ENCODE measurements around the gene DMAC2. TPM values are rescaled to one million over a fixed set of nuclear protein-coding genes. Genes with fewer than 3 reads are reported as not detected.
"Not testable (repeated sequence)": the region's sequence is repeated elsewhere in the genome, so short reads cannot be mapped to it uniquely, and the experiment has no call there.

The DMAC2 gene
- total RNA-seq, 1 donor from 2014 or later, result 60.3 TPM

DNA sequence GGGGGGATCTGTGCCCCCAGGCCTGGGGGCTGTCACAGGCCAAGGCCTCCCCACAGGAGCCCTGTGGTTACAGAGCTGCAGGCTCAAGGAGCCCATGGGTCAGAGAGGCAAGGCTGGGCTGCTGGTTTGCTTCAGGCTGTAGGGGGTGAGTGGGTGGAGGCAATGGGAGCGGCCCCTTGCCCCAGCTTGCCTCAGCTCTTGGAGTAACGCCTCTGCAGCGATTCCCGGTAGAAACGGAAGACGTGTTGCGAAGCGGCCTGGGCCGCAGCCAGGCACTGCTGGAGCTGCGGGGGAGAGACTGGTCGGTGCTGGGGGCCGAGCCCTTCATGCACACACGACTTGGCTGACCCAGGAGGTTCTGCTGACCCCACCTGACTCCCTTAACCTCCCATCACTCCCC, 53.3 kb downstream of the DMAC2 start:
- H3K27ac Mint-ChIP-seq (ENCODE audit: unreplicated experiment), result no peak overlapping the region
- Histone ChIP-seq H3K4me2 (ENCODE audit: low read length) (no peak overlapping the region), H3K9me3 (ENCODE audit: insufficient read depth, low read depth, low read length) (no peaks in the 10 kb centered on the region), H3K36me3 (ENCODE audit: insufficient read depth, low read length) (peaks cover 8% of the 10 kb centered on the region), H3K9ac (ENCODE audit: low read length) (no peak overlapping the region), H3K4me3 (ENCODE audit: insufficient read depth, low read depth, low read length) (no peak overlapping the region), H3K4me1 (ENCODE audit: insufficient read depth, low read length) (no peaks in the 10 kb centered on the region), H2AFZ (ENCODE audit: low read depth, low read length) (no peak overlapping the region), H4K20me1 (ENCODE audit: insufficient read depth, low read length) (no peaks in the 10 kb centered on the region), H3K79me2 (ENCODE audit: insufficient read depth, low read length) (no peaks in the 10 kb centered on the region), H3K27ac (ENCODE audit: low read depth, low read length) (no peak overlapping the region), H3K27me3 (ENCODE audit: insufficient read depth, low read length) (no peaks in the 10 kb centered on the region)
- H3K4me1 Mint-ChIP-seq (ENCODE audit: low read depth, unreplicated experiment), result no peaks in the 10 kb centered on the region
- peaks cover 14% of the 10 kb centered on the region for H3K36me3 Mint-ChIP-seq (ENCODE audit: low read depth, unreplicated experiment)
- DNase-seq (ENCODE audit: low read depth) (no peak), FAIRE-seq (no peak)
- H3K27me3 Mint-ChIP-seq (ENCODE audit: low read depth, unreplicated experiment), result no peaks in the 10 kb centered on the region
- H3K9me3 Mint-ChIP-seq (ENCODE audit: unreplicated experiment), result no peaks in the 10 kb centered on the region
- H3K4me3 Mint-ChIP-seq (ENCODE audit: unreplicated experiment), result no peak overlapping the region
- no peak for TF ChIP-seq EZH2 (IDR thresholded peaks at IDR 0.05; ENCODE audit: insufficient read depth, low read length)
- TF ChIP-seq, protein P1, sequence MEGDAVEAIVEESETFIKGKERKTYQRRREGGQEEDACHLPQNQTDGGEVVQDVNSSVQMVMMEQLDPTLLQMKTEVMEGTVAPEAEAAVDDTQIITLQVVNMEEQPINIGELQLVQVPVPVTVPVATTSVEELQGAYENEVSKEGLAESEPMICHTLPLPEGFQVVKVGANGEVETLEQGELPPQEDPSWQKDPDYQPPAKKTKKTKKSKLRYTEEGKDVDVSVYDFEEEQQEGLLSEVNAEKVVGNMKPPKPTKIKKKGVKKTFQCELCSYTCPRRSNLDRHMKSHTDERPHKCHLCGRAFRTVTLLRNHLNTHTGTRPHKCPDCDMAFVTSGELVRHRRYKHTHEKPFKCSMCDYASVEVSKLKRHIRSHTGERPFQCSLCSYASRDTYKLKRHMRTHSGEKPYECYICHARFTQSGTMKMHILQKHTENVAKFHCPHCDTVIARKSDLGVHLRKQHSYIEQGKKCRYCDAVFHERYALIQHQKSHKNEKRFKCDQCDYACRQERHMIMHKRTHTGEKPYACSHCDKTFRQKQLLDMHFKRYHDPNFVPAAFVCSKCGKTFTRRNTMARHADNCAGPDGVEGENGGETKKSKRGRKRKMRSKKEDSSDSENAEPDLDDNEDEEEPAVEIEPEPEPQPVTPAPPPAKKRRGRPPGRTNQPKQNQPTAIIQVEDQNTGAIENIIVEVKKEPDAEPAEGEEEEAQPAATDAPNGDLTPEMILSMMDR (IDR thresholded peaks at IDR 0.05; ENCODE audit: insufficient read depth, low read depth, low read length), result no peak

DNA sequence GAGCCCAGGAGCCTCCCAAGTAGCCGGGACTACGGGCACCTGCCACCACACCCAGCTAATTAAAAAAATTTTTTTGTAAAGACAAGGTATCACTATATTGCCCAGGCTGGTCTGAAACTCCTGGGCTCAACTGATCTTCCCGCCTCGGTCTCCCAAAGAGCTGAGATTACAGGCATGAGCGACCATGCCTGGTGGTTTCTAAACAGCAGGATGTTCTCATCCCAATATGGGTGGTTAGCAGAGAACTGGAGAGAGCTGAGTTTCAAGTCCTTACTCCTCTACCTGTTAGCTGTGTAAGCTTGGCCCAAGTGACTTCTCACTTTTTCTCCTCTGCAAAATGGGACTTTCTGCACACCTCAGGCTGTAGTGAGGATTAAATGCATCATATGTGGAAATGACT, 55.4 kb downstream of the DMAC2 start:
- H3K27me3 ChIP-seq (ENCODE audit: insufficient read depth, low read length), result no peaks in the 10 kb centered on the region
- TF ChIP-seq EZH2 (IDR thresholded peaks at IDR 0.05; ENCODE audit: insufficient read depth, low read length), result no peak
- TF ChIP-seq, protein P1 (IDR thresholded peaks at IDR 0.05; ENCODE audit: insufficient read depth, low read depth, low read length), result no peak
- no peaks in the 10 kb centered on the region for H4K20me1 ChIP-seq (ENCODE audit: insufficient read depth, low read length)
- Mint-ChIP-seq H3K27me3 (ENCODE audit: low read depth, unreplicated experiment) (no peaks in the 10 kb centered on the region), H3K4me1 (ENCODE audit: low read depth, unreplicated experiment) (no peaks in the 10 kb centered on the region), H3K4me3 (ENCODE audit: unreplicated experiment) (no peak overlapping the region), H3K36me3 (ENCODE audit: low read depth, unreplicated experiment) (peaks cover 8% of the 10 kb centered on the region), H3K9me3 (ENCODE audit: unreplicated experiment) (no peaks in the 10 kb centered on the region), H3K27ac (ENCODE audit: unreplicated experiment) (no peak overlapping the region)
- H3K27ac ChIP-seq (ENCODE audit: low read depth, low read length), result no peak overlapping the region
- no peak overlapping the region for H3K4me3 ChIP-seq (ENCODE audit: insufficient read depth, low read depth, low read length)
- H3K4me1 ChIP-seq (ENCODE audit: insufficient read depth, low read length), result no peaks in the 10 kb centered on the region
- no peak overlapping the region for H2AFZ ChIP-seq (ENCODE audit: low read depth, low read length)
- no peak overlapping the region for H3K9ac ChIP-seq (ENCODE audit: low read length)
- no peak for DNase-seq (ENCODE audit: low read depth)
- no peak overlapping the region for H3K4me2 ChIP-seq (ENCODE audit: low read length)
- peaks cover 3% of the 10 kb centered on the region for H3K36me3 ChIP-seq (ENCODE audit: insufficient read depth, low read length)
- FAIRE-seq, result no peak
- no peaks in the 10 kb centered on the region for H3K9me3 ChIP-seq (ENCODE audit: insufficient read depth, low read depth, low read length)
- no peaks in the 10 kb centered on the region for H3K79me2 ChIP-seq (ENCODE audit: insufficient read depth, low read length)

DNA sequence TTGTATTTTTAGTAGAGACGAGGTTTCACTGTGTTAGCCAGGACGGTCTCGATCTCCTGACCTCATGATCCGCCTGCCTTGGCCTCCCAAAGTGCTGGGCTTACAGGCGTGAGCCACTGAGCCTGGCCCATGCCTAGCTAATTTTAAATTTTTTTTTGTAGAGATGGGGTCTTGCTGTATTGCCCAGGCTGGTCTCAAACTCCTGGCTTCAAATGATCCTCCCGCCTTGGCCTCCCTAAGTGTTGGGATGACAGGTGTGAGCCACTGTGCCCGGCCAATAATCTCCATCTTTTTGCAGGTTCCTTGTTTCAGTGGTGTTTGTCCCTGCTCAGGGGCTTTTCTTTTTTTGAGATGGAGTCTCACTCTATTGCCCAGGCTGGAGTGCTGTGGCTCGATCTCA, 58.2 kb downstream of the DMAC2 start:
- H3K4me3 ChIP-seq (ENCODE audit: insufficient read depth, low read depth, low read length); H3K4me2 ChIP-seq (ENCODE audit: low read length); H3K27me3 ChIP-seq (ENCODE audit: insufficient read depth, low read length); H4K20me1 ChIP-seq (ENCODE audit: insufficient read depth, low read length); H3K4me1 Mint-ChIP-seq (ENCODE audit: low read depth, unreplicated experiment); H3K4me1 ChIP-seq (ENCODE audit: insufficient read depth, low read length); H3K9me3 Mint-ChIP-seq (ENCODE audit: unreplicated experiment); H3K27ac Mint-ChIP-seq (ENCODE audit: unreplicated experiment); H3K36me3 ChIP-seq (ENCODE audit: insufficient read depth, low read length); H3K27me3 Mint-ChIP-seq (ENCODE audit: low read depth, unreplicated experiment); H2AFZ ChIP-seq (ENCODE audit: low read depth, low read length); DNase-seq (ENCODE audit: low read depth); H3K4me3 Mint-ChIP-seq (ENCODE audit: unreplicated experiment); H3K79me2 ChIP-seq (ENCODE audit: insufficient read depth, low read length); H3K27ac ChIP-seq (ENCODE audit: low read depth, low read length); H3K9me3 ChIP-seq (ENCODE audit: insufficient read depth, low read depth, low read length); H3K9ac ChIP-seq (ENCODE audit: low read length); FAIRE-seq: not testable (repeated sequence)
- peaks cover 11% of the 10 kb centered on the region for H3K36me3 Mint-ChIP-seq (ENCODE audit: low read depth, unreplicated experiment)

Other genes starting within 250 kb of the DMAC2 start
- gene CYP2S1, start 246.7 kb downstream of the DMAC2 start, total RNA-seq, result 6.2 and 11.1 TPM in 2 replicates
- gene AXL, start 220.7 kb downstream of the DMAC2 start, total RNA-seq, result 134 and 156 TPM in 2 replicates
- 164 and 174 TPM in 2 replicates for gene HNRNPUL1, start 175.5 kb downstream of the DMAC2 start, total RNA-seq
- 15.2 and 18.1 TPM in 2 replicates for gene CCDC97, start 129.7 kb downstream of the DMAC2 start, total RNA-seq
- gene TGFB1, start 86.0 kb downstream of the DMAC2 start, total RNA-seq, result 155 and 199 TPM in 2 replicates
- 5.5 and 5.9 TPM in 2 replicates for gene B9D2, start 75.8 kb downstream of the DMAC2 start, total RNA-seq
- 7.4 and 8.9 TPM in 2 replicates for gene TMEM91, start 63.4 kb downstream of the DMAC2 start, total RNA-seq
- gene EXOSC5, start 42.6 kb downstream of the DMAC2 start, total RNA-seq, result 18.3 and 19.8 TPM in 2 replicates
- 9.2 and 9.8 TPM in 2 replicates for gene BCKDHA, start 42.1 kb downstream of the DMAC2 start, total RNA-seq
- 2.5 and 3.0 TPM in 2 replicates for gene B3GNT8, start 12.5 kb downstream of the DMAC2 start, total RNA-seq
- not detected in 2 replicates for gene ERICH4, start 3.2 kb upstream of the DMAC2 start, total RNA-seq
- gene CEACAM21, start 136.3 kb upstream of the DMAC2 start, total RNA-seq, result 2.1 and 2.4 TPM in 2 replicates
- gene CEACAM4, start 187.2 kb upstream of the DMAC2 start, total RNA-seq, result not detected in 2 replicates
- not detected in 2 replicates for gene CEACAM7, start 248.4 kb upstream of the DMAC2 start, total RNA-seq